Fibroblast of pulmonary artery (primary cell): ENCODE measurements around the gene PHACTR2.
"Not testable (repeated sequence)": the region's sequence is repeated elsewhere in the genome, so short reads cannot be mapped to it uniquely, and the experiment has no call there.

Experiments
- DNase-seq: peaks from one replicate; pipeline ENCODE4 v3.0.0-alpha.2; 2010; ENCODE audit warnings: low read depth
- H3K4me3 ChIP-seq: replicated peaks from 2 replicates; pipeline ENCODE4 v1.5.1; 2011; ENCODE audit warnings: low read depth, mild to moderate bottlenecking, control low read depth, low read length, moderate library complexity
- TF ChIP-seq, protein P1 (sequence below): IDR thresholded peaks from 2 replicates; pipeline ENCODE4 v1.5.1; 2011; ENCODE audit warnings: mild to moderate bottlenecking, control low read depth, low read length, inconsistent platforms; ENCODE audit errors: missing control alignments

Gene PHACTR2

DNA sequence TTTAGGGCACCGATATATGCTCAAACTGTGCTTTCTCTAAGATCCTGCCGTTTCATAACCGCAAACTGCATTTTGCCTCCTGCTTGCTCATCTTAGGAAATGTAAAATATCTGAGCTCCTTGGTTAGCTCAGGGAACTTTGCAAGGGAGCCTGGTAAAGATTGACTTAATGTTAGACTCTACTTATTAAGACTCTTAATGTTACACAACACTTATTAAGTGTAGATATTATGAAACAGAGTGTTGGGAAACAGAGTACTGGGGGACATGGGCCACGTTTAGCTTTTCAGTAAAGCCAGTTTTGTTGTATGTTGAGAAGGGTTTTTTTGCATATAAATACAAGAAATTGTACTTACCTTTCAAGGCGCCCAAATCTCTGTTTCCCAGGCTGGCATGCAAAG, 167.3 kb downstream of the PHACTR2 start:
- DNase-seq: no peak
- H3K4me3 ChIP-seq: no peak overlapping the region
- TF ChIP-seq, protein P1, sequence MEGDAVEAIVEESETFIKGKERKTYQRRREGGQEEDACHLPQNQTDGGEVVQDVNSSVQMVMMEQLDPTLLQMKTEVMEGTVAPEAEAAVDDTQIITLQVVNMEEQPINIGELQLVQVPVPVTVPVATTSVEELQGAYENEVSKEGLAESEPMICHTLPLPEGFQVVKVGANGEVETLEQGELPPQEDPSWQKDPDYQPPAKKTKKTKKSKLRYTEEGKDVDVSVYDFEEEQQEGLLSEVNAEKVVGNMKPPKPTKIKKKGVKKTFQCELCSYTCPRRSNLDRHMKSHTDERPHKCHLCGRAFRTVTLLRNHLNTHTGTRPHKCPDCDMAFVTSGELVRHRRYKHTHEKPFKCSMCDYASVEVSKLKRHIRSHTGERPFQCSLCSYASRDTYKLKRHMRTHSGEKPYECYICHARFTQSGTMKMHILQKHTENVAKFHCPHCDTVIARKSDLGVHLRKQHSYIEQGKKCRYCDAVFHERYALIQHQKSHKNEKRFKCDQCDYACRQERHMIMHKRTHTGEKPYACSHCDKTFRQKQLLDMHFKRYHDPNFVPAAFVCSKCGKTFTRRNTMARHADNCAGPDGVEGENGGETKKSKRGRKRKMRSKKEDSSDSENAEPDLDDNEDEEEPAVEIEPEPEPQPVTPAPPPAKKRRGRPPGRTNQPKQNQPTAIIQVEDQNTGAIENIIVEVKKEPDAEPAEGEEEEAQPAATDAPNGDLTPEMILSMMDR: no peak

DNA sequence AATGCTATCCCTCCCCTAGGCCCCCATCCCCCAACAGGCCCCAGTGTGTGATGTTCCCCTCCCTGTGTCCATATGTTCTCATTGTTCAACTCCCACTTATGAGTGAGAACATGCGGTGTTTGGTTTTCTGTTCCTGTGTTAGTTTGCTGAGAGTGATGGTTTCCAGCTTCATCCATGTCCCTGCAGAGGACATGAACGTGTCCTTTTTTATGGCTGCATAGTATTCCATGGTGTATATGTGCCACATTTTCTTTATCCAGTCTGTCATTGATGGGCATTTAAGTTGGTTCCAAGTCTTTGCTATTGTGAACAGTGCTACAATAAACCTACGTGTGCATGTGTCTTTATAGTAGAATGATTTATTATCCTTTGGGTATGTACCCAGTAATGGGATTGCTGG, 173.9 kb downstream of the PHACTR2 start:
- DNase-seq, H3K4me3 ChIP-seq: not testable (repeated sequence)

DNA sequence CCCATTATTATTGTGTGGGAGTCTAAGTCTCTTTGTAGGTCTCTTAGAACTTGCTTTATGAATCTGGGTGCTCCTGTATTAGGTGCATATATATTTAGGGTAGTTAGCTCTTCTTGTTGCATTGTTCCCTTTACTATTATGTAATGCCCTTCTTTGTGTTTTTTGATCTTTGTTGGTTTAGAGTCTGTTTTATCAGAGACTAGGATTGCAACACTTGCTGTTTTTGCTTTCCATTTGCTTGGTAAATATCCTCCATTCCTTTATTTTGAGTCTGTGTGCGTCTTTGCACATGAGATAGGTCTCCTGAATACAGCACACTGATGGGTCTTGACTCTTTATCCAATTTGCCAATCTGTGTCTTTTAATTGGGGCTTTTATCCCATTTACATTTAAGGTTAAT, 177.3 kb downstream of the PHACTR2 start:
- DNase-seq, H3K4me3 ChIP-seq: not testable (repeated sequence)

DNA sequence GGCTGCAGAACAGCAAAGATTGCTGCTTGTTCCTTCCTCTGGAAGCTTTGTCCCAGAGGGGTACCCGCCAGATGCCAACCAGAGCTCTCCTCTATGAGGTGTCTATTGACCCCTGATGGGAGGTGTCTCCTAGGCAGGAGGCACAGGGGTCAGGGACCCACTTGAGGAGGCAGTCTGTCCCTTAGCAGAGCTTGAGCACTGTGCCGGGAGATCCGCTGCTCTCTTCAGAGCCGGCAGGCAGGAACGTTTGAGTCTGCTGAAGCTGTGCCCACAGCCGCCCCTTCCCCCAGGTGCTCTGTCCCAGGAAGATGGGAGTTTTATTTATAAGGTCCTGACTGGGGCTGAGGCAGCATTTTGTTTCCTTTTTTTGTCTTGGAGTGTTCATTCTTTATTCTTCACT, 179.0 kb downstream of the PHACTR2 start:
- DNase-seq, H3K4me3 ChIP-seq: not testable (repeated sequence)

DNA sequence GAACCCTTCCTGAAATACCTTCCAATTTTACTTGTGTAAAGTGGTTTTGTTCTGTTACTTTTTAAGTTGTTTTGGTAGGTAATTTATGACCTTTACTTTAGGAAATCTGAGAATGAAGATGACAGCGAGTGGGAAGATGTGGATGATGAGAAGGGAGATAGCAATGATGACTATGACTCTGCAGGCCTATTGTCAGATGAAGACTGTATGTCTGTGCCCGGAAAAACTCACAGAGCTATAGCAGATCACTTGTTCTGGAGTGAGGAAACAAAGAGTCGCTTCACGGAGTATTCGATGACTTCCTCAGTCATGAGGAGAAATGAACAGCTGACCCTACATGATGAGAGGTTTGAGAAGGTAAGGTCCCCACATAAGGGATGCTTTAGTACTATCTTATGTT, 179.9 kb downstream of the PHACTR2 start:
- H3K4me3 ChIP-seq: no peak overlapping the region
- TF ChIP-seq, protein P1: no peak
- no peak for DNase-seq

DNA sequence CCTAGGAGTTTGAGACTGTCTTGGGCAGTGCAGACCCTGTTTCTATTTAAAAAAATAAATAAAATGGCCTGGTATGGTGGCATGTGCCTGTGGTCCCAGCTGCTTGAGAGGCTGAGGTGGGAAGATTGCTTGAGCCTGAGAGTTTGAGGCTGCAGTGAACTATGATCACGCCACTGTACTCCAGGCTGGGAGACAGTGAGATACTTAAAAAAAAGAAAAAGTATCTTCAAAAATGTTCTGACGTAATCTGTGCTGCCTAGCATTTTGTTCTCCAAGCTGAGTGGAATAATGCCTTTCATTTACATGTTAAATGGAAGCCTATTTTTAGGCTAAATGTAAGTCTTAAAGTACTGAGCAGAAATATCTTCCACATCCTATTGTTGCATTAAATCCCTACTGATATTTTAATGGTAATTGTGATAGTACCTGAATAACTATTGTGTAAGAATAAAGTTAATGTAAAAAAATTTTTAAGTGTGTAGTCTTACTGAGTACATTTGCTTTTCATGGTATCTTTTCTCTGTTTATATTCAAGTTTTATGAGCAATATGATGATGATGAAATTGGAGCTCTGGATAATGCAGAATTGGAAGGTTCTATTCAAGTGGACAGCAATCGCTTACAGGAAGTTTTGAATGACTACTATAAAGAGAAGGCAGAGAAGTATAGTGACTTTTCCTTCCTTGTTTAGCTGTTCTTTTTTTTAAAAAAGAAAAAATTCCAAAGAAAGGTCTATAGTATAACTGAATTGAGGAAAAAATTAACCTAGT, 182.3 kb downstream of the PHACTR2 start:
- TF ChIP-seq, protein P1: no peak
- no peak for DNase-seq
- no peak overlapping the region for H3K4me3 ChIP-seq

DNA sequence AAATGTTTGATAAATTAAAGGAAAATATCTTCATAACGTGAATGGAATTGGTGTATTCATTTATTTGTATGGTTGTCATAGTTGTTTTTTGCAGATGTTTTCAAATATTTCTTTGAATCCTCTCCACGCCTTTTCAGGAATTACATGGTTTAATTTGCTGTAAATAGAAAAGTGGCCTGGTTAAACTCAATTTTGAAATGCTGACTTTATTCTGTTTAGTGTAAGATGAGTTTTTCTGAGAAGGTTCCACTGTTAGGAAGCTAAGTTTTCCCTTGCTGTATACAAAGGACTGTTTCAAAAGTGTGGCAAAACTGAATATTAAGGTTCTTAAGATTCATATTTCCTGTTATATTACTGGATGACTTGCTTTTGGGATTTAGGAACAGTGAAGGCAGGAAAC, 186.0 kb downstream of the PHACTR2 start:
- DNase-seq: no peak
- no peak overlapping the region for H3K4me3 ChIP-seq
- TF ChIP-seq, protein P1: no peak

DNA sequence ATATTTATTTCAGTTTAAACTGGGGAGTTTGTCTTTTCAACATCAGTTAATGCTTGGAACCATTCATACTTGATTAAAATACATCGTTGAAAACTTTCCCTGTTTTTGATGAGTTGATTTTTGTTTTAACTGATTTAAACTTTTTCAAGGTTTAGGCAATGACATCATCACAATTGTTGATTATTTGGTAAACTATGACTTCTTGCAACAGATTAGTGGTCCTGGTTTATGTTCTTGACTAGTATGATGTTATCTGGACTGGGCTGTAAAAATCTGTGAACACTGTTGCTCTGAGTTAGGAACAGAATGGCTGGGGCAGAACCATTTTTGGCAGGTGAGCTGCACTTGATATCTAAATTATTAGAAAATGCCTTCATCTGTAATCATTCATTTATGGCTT, 186.5 kb downstream of the PHACTR2 start, which contains the start of gene ZC2HC1B:
Gene ZC2HC1B, plus strand, starts transcription at position 241 of the 400 bp plus-strand sequence. Its CDS starts 66 bp downstream, at position 307.
- no peak for DNase-seq
- no peak within 1 kb of the TSS for H3K4me3 ChIP-seq
- TF ChIP-seq, protein P1: no peak

DNA sequence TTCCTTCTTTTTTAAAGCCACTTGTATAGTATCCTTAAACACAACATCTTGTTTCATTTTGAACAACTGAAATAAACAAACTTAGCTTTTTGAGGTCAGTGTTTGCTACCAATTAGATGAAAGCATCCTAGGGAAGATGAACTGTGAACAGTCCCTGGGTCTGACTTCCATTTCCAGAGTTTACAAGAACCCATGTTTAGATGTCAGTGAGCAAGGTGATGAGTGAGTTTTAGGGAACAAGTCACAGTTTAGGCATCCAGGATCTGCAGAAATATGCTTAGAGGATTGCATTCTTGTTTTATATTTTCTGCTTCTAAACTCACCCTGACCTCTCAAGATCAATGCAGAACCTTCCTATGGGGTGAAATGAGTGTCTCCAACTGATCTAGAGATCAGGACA, 189.5 kb downstream of the PHACTR2 start:
- TF ChIP-seq, protein P1: no peak
- H3K4me3 ChIP-seq: no peak overlapping the region
- DNase-seq: no peak

DNA sequence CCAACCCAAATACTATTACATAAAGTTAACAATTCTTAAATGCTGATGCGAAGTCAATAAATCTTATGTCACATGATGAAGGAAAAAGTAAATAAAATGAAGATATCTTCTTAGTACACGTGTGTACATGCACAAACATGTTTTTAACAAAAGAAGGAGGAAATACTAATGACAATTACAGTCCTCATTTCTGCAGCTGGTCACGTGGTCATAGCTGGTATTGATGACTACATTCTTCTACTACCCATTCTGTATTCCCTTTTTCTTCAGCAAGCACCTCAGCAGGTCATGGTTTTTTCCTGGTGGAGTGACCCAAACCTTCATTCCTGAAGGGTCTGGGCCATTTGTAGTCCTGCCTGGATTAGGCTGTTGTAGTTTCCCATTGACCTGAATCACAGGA, 191.0 kb downstream of the PHACTR2 start:
- DNase-seq, H3K4me3 ChIP-seq: not testable (repeated sequence)

DNA sequence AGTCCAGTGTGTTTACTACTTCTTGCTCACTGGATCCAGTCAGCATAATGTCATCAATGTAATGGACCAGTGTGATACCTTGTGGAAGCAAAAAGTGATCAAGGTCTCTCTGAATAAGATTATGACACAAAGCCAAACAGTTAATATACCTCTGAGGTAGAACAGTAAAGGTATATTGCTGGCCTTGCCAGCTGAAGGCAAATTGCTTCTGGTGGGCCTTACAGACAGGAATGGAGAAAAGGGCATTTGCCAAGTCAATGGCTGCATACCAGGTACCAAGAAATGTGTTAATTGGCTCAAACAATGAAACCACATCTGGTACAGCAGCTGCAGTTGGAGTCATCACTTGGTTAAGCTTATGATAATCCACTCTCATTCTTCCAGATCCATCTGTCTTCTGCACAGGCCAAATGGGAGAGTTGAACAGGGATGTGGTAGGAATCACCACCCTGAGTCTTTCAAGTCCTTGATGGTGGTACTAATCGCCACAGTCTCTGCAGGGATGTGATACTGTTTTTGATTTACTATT, 193.5 kb downstream of the PHACTR2 start:
- not testable (repeated sequence) for H3K4me3 ChIP-seq, DNase-seq
